CD4-positive, alpha-beta T cell treated with Interferon gamma for 1 hour (primary cell): Measurements from ENCODE around the gene ZCCHC8.
"Not testable (repeated sequence)": the region's sequence is repeated elsewhere in the genome, so short reads cannot be mapped to it uniquely, and the experiment has no call there.

ENCODE experiments used
- DNase-seq: peaks from one replicate; pipeline ENCODE4 v3.0.0-alpha.2; 2020

ZCCHC8 gene

GRCh38 chr12:122469856-122470255, 30.9 kb downstream of the ZCCHC8 start:
- DNase-seq = not testable (repeated sequence)

DNA sequence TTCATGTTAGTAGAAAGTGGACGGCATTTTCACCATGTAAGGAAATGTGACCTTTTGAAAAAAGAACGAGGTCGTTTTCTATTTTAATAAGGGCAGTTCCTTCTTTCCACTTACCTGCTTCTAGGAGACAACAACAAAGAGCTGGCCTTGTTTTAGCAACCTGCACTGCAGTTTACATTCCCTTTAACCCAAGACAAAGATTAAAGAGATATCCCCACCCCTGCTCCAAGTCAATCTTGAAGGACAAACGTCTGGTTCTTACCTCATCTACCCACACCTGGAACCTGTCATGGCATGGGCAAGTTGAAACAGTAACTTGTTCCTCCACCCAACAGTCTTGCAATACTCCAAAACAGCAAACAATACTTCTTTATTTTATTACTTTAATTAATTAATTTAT, 32.7 kb downstream of the ZCCHC8 start:
- no peak for DNase-seq

- peak; percentile 38 for DNase-seq
Measured at GRCh38 chr12:122464317-122465042, 36.3 kb downstream of the ZCCHC8 start.

DNA sequence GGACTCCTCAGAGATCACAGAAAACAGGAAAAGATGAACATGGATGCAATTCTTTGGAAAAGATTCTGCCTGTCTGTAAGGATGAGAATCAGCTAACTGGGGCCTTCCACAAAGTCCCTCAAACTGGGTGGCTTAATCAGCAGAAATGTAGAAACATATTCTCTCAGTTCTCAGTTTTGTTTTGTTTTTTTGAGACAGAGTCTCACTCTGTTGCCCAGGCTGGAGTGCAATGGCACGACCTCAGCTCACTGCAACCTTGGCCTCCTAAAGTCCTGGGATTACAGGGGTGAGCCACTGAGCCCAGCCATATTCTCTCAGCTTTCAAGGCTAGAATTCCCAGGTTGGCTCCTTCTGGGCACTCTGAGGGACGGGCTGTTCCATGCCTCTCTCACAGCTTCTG, 40.1 kb downstream of the ZCCHC8 start:
- DNase-seq = no peak

DNA sequence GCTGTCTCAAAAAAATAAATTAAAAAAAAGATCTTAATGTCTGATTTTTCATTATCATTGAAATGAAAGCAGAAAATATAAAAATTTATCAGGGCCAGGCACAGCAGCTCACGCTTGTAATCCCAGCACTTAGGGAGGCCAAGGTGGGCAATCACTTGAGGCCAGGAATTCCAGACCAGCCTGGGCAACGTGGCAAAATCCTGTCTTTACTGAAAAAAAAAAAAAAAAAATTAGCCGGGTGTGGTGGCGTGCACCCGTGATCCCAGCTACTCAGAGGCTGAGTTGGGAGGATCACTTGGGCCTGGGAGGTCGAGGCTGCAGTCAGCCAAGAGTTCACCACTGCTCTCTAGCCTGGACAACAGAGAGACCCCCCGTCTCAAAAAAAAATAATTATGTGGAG, 40.7 kb downstream of the ZCCHC8 start:
- DNase-seq = no peak

- DNase-seq = no peak
Measured at GRCh38 chr12:122459211-122459610, 41.5 kb downstream of the ZCCHC8 start.

GRCh38 chr12:122458105-122459035, 42.4 kb downstream of the ZCCHC8 start:
- DNase-seq = no peak

GRCh38 chr12:122457627-122458026, 43.1 kb downstream of the ZCCHC8 start:
- no peak for DNase-seq

DNA sequence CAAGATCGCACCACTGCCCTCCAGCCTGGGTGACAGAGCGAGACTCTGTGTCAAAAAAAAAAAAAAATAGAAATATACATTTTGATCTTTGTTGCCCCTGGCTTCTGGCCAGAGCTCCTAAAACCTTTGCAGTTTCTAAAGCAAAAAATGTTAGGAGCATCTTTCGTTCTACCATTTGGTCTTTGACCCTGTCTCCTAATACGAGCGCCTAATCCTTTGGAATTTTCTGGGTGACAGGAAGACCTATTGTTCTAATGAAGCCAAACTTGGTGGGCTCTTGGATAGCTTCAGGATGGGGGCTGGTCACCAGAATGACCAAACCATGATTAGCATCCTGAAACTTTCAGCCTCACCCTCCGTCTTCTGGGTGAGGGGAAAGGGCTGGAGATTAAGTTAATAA, 46.0 kb downstream of the ZCCHC8 start:
- DNase-seq = no peak

GRCh38 chr12:122454250-122454721, 46.4 kb downstream of the ZCCHC8 start:
- DNase-seq = no peak

DNA sequence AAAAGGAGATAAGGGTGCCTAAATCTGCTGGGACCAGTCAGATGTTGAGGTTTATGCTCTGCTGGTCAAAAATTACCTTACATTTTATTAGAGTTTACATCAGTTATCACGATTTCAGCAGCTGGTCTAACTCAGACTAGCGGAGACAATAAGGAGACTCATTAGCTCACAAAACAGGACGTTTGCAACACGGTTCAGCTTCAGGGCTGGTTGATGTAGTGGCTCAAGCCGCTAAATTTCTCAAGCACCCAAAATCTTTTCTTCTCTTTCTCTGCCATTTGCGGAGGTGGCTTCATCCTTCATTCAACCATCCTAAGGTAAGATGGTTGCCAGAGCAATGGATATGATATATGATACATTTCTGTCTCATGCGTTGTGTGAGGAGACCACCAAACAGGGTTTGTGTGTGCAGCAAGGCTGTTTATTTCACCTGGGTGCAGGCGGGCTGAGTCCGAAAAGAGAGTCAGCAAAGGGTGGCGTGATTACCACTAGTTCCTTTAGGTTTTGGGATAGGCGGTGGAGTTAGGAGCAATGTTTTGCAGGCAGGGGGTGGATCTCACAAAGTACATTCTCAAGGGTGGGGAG, 47.9 kb downstream of the ZCCHC8 start:
- DNase-seq = no peak

DNA sequence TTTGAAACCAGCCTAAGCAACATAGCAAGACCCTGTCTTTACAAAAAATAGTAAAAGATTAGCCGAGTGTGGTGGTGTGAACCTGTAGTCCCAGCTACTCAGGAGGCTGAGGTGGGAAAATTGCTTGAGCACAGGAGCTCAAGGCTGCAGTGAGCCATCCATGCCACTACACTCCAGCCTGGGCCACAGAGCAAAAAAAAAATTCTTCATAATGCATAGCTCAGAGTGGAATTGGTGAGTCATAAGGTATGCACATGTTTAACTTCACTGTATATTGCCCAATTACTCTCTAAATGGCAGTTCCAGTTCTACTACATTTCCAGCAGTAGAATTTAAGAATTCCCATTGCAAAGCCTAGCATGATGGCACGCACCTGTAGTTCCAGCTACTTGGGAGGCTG, 51.4 kb downstream of the ZCCHC8 start:
- no peak for DNase-seq

DNA sequence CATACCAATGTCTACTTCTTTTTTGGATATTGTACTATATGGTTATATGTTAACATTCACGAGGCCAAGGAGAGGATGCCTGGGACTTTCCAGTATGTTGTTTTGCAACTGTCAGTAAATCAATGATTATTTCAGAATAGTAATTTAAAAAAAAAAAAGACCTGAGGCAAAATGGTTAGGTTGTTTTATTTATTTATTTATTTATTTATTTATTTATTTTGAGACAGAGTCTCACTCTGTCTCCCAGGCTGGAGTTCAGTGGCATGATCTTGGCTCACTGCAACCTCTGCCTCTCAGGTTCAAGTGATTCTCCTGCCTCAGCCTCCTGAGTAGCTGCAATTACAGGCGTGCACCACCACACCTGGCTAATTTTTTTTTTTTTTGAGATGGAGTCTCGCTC, 52.9 kb downstream of the ZCCHC8 start:
- DNase-seq = not testable (repeated sequence)

DNA sequence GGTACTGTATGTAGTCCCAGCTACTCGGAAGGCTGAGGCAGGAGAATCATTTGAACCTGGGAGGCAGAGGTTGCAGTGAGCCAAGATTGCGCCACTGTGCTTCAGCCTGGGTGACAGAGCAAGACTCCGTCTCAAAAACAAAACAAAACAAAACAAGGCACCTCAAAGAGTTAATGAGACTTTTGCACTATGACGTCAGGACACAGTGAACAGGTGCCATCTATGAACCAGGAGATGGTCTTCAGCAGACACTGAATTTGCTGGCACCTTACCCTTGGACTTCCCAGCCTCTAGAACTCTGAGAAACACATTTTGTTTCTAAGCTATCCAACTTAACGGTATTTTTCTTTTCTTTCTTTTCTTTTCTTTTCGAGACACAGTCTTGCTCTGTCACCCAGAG, 54.3 kb downstream of the ZCCHC8 start:
- DNase-seq = not testable (repeated sequence)

DNA sequence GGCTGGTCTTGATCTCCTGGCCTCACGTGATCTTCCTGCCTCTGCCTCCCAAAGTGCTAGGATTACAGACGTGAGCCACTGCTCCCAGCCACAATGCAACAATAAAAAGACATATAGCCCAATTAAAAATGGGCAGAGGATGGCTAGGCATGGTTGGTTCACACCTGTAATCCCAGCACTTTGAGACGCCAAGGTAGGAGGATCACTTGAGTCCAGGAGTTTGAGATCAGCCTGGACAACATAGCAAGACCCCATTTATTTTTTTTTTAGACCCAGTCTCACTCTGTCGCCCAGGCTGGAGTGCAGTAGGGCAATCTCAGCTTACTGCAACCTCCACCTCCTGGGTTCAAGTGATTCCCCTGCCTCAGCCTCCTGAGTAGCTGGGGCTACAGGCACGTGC, 56.7 kb downstream of the ZCCHC8 start:
- not testable (repeated sequence) for DNase-seq

GRCh38 chr12:122438822-122439221, 61.9 kb downstream of the ZCCHC8 start:
- DNase-seq = not testable (repeated sequence)

DNA sequence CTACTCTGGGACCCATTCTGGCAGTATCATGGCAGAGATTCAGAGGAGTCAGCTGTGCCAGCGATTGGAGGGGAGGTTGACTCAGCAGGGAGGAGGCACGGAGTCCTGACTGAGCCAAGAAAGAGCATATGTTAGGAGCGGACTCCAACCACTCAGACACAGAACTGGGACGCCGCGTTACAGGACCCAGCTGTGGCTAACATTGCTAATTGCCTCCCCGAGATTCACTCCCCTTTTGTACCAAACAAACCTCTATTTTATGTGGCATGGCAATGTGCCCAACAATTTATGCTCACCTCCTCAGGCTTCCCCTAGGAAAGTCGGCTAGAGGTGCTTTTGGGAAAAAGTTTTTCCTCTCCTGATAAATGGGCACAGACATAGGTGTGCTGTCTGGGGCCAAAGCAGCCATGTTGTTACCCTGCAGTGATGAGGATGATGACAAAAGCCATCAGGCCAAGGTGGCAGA, 63.0 kb downstream of the ZCCHC8 start:
- no peak for DNase-seq

- no peak for DNase-seq
Measured at GRCh38 chr12:122435186-122435585, 65.5 kb downstream of the ZCCHC8 start.

GRCh38 chr12:122429043-122429442, 71.7 kb downstream of the ZCCHC8 start:
- DNase-seq = not testable (repeated sequence)

DNA sequence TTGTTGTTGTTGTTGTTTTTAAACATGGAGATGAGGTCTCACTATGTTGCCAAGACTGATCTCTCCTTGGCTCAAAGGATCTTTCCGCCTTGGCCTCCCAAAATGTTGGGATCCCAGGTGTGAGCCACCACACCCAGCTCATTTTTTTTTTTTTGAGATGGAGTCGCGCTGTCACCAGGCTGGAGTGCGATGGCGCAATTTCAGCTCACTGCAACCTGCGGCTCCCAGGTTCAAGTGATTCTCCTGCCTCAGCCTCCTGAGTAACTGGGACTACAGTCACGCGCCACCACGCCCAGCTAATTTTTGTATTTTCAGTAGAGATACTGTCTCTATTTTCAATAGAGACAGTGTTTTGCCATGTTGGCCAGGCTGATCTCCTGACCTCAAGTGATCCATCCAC, 73.3 kb downstream of the ZCCHC8 start:
- no peak for DNase-seq

DNA sequence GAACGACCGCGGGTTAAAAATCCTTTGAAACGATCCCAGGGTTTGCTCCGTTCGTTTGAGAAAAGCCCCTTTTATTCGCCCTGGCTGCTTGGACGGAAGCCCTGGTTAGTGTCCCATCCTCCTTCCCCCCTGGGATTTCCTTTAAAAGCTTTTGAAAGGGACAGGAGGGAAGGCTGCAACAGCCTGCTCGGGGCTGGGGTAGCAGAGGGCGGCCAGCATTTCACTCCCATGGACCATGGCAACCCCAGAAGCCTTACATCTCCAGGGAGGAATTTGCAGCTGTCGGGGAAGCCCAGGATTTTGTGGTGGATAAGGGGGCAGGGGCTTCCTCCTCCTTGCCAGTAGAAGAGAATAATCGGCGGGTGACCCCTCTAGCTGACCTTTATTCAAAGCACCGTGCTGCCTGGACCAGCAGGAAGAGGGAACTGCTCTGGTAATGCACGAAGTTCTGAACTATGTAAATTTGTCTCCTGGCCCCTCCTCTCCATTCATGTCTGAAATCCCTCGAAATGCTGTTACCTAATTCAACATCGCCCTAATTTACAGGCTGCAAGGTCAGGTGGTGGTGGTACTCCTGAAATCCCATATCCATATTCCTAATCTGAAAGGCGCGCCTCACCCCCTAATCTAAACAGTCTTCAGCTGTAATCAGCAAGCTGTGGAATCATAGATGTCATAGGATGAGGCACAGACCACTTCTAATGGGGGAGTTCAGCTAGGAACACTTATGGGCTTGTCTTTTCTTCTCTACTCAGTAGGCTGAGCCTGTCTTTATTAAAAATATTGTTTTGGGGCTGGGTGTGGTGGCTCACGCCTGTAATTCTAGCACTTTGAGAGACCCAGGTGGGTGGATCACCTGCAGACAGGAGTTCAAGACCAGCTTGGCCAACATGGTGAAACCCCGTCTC, 77.2 kb downstream of the ZCCHC8 start:
- no peak for DNase-seq

GRCh38 chr12:122422730-122423257, 77.9 kb downstream of the ZCCHC8 start:
- DNase-seq = no peak
